SIG-M5 (cell line): ENCODE data around the gene C19orf25.

Experiments used
- DNase-seq: peaks from one replicate; lab custom pipeline; 2025; lab: John Stamatoyannopoulos, UW

Gene C19orf25

DNA sequence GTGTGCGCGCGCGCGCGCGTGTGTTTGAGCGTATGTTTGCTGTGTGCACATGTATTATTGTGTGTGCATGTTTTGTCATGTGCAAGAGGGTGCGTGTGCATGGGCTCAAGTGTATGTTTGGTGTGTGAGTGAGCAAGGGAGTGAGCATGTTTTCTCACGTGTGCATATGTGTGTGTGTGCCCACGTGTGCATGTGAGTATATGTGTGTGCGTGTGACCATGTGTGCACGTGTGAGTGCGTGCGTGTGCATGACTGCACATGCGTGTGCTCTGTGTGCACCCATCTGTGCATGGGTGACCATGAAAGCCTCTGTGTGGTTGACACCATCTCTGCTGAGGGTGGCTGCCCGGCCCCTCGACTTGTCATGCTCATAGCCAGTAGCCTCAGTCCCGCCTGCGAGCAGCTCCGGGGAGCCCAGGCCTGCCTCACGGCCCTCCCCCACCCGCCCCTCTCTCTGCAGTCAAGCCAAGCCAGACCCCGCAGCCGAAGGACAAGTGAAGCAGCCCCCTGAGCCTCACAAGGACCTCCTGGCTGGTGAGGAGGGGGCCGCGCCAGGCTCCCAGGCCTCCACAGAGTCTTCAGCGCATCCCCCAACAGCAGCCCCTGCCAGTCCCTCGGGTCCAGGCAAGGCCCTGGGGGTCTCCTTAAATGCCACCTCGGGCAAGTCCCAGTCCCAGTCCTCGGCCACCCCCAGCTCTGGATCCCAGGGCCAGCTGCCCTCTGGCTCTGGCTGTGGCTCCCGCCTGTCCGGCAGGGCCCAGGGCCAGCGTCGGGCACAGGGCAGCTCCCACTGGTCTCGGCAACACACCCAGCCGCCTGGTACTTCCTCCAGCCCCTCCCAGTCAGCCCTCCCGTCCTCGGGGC, 17.9 kb upstream of the C19orf25 start:
- no peak for DNase-seq

DNA sequence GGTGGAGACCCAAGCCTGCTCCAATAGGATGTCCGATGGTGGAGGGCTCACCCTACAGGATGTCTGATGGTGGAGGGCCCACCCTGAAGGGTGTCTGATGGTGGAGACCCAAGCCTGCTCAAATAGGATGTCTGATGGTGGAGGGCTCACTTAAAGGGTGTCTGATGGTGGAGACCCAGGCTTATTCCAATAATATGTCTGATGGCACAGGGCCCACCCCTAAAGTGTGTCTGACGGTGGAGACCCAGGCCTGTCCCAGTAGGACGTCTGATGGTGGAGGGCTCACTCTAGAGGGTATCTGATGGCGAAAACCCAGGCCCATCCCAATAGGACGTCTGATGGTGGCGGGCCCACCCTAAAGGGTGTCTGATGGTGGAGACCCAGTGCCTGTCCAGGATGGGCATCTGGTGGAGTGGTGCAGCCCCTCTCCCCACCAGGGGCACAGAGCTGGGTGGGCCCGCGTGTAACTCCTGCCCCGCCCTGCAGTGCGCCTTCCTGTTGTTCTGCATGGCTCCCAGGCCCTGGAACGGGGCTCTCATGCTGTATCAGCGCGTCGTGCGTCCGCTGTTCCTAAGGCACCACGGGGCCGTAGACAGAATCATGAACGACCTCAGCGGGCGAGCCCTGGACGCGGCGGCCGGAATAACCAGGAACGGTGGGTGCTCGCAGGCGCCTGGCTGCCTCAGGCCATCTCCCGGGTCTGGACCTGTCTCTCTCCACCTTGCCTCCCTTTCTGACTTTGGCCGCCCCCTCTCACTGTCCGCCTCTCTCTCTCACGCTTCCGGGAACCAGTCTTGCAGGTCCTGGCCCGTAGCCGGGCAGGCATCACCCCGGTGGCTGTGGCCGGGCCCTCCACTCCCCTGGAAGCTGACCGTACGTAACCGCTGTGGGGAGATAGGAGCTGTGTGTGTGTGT, 17.0 kb upstream of the C19orf25 start:
- DNase-seq = no peak

DNA sequence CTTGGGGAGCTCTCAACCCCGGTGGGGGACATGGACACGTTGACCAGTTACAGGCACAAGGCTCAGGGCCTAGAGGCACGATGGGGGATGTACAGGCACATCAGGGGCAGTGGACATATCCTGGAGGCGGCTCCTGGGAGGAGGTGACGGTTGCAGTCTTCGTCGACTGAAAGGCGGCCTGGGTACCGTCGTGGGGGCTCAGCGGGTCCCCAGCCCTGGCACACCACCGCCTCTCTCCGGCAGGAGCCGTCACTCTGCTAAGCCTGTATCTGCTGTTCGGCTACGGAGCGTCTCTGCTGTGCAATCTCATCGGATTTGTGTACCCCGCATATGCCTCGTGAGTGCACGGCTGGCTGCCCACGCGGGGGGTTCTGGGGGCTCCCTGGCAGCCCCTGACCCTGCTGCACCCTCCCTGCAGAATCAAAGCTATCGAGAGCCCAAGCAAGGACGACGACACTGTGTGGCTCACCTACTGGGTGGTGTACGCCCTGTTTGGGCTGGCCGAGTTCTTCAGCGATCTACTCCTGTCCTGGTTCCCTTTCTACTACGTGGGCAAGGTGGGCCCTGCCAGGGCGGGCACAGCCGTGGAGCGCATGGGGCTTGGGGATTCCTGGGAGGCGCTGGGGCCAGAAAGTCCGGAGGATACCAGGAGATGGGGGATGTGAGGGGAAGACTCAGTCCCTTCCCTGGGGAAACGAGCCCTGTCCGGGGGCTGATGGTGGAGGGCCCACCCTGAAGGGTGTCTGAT, 16.2 kb upstream of the C19orf25 start:
- DNase-seq = no peak

DNA sequence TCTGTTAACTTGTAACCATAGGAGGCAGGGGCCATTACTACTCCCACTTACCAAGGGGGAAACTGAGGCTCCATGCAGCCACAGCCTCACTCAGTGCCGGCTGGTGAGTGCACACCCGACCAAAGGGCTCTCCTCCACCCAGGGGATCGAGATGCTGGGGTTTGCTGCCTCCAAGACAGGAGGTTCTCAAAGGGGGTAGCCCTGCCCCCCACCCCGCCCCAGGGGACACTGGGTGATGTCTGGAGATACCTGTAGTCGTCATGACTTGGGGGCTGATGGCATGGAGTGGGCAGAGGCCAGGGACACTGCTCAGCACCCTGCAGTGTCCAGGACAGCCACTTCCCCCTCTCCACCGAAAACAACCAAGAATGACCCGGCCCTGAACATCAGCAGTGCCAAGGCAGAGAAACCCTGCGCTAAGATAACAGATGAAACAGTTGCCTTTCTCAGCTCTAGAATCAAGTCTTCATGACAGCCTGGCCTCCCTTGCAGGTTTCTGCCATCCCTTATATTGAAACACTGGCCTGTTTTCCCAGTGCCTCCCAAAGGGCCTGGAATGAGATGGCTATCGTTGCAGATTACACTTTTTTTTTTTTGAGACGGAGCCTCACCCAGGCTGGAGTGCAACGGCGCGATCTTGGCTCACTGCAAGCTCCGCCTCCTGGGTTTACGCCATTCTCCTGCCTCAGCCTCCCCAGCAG, 15.2 kb upstream of the C19orf25 start:
- no peak for DNase-seq

DNA sequence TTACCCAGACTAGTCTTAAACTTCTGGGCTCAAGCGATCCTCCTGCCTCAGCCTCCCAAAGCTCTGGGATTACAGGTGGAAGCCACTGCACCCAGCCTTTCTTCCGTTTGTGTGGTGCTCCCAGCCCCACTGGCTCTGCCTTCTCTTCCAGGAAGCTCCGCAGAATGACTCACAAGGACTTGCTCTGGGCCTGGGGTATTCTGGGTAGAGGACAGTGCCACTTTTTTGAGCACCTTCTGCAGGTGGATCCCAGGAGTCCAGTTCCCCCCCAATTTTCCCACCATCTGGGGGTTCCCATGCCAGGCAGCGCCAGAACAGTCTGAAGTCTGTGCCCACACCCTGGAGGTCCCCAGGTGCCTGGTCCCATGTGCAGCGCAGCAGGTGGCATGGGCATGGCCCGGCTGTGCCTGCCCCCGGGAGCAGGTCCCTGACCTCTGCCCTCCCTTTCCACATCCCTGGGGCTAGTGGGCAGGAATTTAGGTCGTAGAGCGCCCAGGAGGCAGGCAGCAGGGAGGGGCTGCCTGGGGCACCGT, 13.5 kb upstream of the C19orf25 start:
- no peak for DNase-seq

DNA sequence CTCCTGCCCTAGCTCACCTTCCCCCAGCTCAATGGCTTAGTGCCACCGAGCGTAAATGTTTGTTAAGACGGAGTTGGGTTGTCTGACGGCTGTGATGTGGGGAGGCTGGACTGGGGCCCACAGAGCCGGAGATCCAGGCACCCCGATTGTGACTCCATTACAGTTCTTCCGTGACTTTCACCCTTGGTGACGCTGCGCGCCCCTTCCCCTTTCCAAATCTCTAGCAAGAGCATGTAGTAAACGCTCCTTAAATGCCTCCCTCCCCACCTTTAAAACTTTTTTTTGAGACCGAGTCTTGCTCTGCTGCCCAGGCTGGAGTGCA, 12.8 kb upstream of the C19orf25 start:
- DNase-seq = no peak

DNA sequence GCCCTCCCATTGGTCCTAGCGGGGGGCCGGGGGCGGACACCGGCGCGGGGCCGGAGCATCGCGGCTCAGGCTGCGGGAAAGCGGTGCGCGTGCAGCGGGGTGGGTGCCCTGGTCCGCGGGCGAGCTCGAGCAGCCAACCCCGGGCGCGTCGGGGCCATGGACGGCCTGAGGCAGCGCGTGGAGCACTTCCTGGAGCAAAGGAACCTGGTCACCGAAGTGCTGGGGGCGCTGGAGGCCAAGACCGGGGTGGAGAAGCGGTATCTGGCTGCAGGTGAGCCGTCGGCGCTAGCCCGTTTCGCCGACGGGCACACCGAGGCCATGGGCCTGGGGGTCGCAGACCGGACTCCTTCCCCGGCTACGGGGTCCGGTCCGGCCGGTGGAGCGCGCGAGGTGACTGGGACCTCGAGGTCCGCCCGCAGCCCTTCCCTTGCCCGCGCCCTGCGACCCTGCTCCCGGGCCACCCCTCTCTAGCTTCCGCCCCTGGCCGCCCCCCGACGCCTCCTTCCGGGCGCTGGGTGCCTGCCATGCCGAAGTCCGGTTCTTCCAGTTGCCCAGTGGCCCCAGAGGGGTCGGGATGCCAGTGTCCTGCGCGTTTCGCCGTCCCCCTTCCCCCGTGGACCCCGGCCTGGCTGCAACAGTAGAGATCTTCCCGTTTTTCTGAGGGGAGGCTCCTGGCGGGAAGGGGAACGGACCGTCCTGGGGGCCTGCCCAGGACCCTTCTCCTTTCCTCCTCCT, 12.3 kb upstream of the C19orf25 start, which contains the start of gene REEP6:
Gene REEP6 (plus strand): TSS at position 68 of the 735 bp plus-strand sequence. CDS start 89 bp downstream, at position 157.
- no peak for DNase-seq

DNA sequence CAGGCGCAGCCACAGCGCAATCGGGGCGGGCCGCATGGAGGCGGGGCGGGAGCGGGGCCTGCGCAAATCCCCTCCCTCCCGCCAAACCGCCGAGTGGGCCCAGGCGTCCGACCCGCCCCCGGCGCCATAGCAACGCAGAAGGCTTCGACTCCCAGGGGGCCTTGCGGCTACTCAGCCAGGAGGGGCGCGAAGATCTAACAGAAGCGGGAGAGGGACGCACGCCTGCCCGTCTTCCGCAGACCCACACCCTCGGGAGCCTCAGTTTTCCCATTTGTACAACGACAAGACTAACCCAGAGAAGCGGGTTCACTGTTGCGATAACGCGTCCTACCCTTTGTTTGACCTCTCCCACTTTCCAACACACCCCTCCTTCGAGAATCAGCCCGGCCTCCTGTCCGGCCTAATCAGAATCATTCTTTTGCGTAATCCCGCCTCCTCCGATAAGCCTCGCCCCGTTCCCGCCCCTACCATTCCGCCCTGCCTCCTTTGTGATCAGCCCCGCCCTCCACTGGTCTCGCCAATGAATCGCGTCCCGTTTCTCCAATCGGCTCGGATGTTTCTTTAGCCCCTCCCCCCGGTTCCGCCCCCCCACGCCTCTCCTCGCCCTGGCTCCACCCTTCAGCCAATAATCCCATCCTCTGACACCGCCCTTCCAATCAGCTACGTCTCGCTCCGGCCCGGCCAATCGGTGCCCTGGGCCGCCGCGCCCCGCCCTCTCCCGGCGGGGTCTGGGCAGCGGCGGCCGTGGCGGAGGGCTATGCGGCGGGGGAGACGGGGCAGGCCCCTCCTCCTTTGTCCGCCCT, 11.5 kb upstream of the C19orf25 start, which contains the start of gene PCSK4:
Gene PCSK4 (minus strand): TSS at position 40 of the 803 bp plus-strand sequence. CDS start 4 bp downstream, at position 36.
- peak; percentile 97 for DNase-seq

DNA sequence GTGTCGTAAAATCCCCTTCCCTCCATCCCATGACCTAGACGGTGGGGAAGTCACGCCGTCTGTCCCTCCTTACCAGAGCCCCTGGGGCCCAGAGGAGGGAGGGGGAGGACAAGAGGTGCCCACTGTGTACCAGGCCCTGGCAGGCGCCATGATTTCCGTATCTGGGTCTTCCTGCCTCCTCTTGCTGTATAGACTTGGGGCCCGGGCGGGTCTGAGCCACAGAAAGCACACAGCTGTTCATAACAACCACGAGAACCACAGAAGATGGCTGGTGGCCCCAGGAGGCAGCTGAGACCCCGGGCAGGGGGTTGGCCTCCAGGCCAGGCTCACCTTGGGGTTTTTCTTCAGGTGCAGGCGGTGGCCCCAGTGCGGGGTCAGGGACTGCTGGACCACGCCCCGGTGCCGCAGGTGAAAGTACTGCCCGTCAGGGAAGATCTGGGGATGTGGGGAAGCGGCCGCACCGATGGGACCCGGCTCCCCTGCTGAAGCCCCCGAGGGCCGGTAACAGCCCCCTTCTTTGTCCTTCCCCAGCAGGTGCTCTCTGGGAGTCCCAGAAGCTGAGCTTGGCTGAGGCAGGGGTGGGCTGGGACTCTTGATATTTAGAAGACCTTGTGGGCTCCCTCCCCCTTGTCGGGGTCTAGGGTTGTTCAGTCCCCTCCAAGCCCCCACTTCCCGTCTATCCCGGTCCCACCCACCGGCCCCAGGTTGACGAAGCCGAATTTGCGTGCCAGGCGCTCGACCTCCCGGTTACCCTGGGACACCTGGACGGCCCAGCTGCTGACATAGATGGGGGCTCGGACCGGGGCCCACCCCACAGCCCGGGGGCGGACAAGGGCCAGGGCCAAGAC, 10.7 kb upstream of the C19orf25 start:
- DNase-seq = no peak

DNA sequence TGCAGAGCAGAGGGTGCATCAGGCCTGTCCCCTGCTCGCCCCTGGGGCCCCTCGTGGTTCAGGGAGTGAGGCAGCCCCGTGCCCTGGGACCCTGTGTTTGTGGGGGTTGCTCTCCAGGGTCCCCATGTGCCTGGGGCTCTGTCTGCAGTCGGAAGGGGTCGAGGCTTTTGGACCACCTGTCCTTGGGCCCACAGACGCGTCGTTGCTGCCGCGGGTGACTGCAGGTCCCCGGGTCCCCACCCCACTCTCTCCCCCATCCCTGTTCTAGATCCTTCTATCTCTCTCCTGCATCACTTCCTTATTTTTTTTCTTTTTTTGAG, 9.2 kb upstream of the C19orf25 start:
- DNase-seq = no peak

DNA sequence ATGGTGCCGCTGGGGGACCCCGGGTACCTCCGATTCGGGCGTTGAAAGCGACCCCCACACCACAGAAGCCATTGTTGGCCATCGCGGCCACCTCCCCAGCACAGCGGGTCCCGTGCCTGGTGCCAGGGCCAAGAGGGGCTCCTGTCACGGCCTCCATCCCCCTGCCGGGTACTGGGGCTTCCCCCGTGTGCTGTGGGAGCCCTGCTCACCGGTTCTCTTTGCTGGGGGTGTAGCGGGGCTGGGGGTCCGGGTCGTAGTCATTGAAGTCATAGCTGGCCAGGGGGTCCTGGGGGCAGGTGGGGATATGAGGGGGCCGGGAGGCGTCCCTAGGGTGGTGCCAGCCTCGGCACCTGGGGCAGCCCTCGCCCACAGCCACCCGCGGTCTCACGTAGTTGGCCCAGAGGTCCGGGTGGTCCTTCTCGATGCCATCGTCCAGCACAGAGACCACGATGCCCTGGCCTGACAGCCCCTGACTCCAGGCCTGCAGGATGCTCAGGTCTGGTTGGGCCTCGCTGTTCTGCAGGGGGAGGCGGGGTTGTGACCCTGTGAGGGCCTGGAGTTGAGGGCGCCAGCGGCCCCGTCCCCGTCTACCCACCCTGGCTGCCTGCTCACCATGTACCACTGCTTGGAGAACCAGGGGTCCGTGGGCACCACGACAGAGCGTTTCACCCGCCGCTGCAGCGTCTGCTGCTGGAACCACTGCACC, 8.7 kb upstream of the C19orf25 start:
- DNase-seq = no peak

DNA sequence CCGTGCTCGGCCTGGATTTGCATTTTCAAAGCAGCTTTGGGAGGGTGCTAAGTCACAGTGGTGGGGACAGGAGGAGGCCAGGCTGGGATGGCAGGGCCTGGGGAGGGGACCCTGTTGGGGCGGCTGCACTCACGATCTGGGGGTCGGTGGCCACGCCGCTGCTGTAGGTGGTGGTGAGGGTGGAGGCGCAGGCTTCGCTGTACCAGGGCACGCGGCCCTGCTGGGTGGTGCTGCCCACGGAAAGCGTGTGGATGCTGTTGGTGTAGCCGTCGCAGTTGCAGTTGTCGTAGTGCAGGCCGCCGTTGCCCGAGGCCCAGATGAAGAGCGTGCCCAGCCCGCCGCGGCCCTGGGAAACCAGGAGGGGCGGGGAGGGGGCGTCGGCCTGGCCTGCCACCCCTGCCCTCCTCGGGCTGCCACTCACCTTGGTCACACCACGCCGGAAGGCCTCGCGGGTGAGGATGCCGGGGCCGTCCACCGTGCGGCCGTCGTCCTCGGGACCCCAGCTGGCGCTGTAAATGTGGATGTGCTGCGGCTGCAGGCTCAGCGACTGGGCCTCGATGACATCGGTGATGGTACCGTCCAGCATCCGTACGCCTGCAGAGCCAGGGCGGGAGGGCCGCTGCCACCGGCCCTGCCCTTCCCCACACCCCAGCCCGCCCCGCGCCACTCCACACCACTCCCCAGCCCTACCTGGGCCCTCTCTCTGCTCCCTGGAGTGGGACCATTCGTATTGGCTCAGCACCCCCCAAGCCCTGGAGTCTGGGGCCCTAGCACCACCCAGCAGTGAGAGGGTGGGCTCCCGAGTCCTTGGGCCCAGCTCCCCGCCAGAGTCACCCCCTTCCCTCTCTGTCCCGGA, 7.9 kb upstream of the C19orf25 start:
- DNase-seq = no peak

DNA sequence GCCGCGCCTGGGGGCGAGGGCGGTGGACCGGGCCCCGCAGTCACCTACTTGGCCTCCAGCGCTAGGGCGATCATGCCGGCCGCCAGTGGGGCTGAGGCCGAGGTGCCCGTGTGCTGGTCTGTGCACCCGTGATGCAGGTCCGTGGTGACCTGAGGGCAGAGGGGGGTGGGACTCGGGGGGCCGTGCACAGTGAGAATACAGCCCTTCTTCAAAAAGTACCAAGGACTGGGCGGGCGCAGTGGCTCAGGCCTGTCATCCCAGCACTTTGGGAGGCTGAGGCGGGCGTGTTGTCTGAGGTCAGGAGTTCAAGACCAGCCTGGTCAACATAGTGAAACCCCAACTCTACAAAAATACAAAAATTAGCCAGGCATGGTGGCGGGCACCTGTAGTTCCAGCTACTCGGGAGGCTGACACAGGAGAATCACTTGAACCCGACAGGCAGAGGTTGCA, 5.0 kb upstream of the C19orf25 start:
- DNase-seq = no peak

DNA sequence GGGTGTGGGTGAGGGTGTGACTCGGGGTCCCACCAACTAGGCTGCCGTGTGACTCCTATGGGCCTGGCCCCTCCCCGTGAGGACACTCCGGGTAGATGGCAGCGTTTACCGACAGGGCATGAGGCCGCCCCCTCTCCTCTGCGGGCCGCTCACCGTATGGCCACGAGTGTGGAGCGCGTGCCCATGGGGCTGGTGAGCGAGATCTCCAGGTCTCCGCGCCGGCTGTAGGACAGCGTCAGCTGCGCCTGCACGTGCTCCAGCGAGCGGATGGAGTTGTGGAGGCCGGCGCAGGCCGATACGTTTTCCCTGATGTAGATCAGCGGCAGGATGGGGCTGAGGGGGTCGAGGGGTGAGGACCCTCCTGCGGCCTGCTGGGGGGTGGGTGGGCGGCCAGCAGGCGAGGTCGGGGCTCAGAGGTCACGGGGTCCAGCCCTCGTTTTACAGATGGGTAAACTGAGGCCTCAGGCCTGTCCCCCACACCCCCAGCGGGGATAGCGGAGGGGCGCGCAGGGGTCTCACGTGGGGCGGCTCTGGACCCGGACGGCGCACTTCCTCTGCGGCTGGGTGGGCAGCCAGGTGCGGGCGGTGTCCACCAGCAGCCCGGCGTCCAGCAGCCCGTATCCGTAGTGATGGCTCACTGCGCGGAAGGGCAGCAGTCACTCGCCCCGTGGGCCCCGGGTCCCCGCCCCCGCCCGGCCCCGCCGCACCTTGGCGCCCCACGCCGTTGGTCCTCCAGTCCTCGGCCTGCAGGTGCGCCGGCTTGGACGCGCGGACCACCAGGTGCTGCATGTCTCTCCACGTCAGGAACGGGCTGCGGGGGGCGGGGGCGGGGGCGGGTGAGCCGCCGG, 4.3 kb upstream of the C19orf25 start:
- DNase-seq = no peak

DNA sequence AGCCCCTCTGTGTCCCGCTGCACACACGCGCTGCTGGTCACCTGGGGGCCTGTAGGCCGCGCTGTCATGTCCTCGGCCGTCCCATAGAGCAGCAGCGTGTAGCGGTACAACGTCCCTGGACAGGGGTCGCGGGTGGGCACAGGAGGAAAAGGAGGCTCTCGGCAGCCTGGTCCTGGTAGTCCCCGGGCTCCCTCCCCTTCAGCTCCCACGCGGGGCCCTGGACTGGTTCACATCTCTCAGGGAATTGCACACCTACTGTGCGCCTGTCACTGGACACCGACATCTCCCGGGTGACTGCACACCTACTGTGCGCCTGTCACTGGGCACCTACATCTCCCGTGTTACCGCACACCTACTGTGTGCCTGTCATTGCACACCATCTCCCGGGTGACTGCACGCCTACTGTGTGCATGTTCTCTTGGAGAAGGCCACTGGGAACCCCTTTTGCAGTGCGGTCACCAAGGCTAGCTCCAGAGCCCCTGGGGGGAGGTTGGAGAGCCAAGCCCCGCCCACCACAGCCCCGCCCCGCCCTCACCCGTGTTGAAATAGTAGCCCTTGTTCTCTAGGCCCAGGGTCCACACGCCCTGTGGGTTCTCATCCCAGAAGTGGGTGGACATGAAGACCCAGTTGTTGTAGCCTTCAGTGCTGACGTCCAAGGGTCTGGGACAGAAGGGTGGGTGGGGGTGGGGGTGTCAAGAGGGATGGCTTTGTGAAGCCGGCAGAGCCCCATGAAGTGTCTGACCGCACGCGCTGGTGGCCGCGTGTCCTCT, 3.5 kb upstream of the C19orf25 start:
- no peak for DNase-seq
